ENCODE results near the gene MTF2.

The MTF2 gene

DNA sequence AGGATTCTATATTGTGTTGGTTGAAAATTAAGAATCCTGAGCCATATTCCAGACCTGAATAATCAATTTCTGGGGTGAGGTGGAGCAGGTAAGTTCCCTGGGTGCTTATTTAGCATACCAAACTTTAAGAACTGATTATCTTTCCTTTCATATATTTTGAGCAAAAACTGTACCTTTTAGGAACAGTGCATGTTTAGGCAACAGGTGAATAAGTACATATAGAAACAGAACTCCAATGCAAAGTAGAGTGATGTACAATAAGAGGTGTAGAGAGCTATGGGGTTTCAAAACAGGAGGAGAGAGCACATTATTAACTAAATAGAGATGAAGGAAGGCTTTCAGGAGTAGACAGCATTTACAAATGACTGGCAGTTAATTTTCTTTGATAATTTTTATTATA lies 72.4 kb downstream of the MTF2 start:
- Histone ChIP-seq H2AK5ac (ENCODE audit: low read depth, low read length) (no peak overlapping the region), H3K4ac (ENCODE audit: low read length) (no peak overlapping the region), H2BK5ac (ENCODE audit: low read length) (no peak overlapping the region), H3K36me3 (replicated peaks in 1 of 2; ENCODE audit: control insufficient read depth in 2 of 2, insufficient read depth in 2 of 2, low read length in 2 of 2) (peaks cover 2 to 86% of the 10 kb centered on the region in 2 donors), H3K4me3 (ENCODE audit: low read length in 2 of 2) (no peak overlapping the region), H3K79me1 (ENCODE audit: low read depth, low read length) (no peaks in the 10 kb centered on the region), H3K4me2 (ENCODE audit: insufficient read depth, low read length, poor library complexity, severe bottlenecking) (no peak overlapping the region), H2AFZ (ENCODE audit: low read length) (no peak overlapping the region), H3K14ac (ENCODE audit: low read length) (no peak overlapping the region), H4K91ac (ENCODE audit: low read depth, low read length, poor library complexity) (no peak overlapping the region), H2BK120ac (ENCODE audit: low read depth, low read length) (no peak overlapping the region), H2BK12ac (ENCODE audit: low read length) (no peak overlapping the region), H3K18ac (ENCODE audit: low read length) (no peak overlapping the region), H3K4me1 (ENCODE audit: control insufficient read depth in 2 of 2, insufficient read depth in 1 of 2, low read depth in 1 of 2, low read length in 2 of 2) (no peaks in the 10 kb centered on the region), H2BK15ac (ENCODE audit: low read length) (no peak overlapping the region), H3K27me3 (ENCODE audit: control insufficient read depth in 3 of 3, insufficient read depth in 3 of 3, low read depth in 1 of 3, low read length in 3 of 3) (no peaks in the 10 kb centered on the region), H3K23ac (ENCODE audit: low read depth, low read length, poor library complexity) (no peak overlapping the region), H3K9me3 (replicated peaks in 1 of 2; ENCODE audit: control insufficient read depth in 2 of 2, insufficient read depth in 1 of 2, low read depth in 1 of 2, low read length in 2 of 2) (no peaks in the 10 kb centered on the region), H3K9ac (ENCODE audit: low read depth, low read length, poor library complexity) (no peak overlapping the region), H3K27ac (replicated peaks; ENCODE audit: low read length) (no peak overlapping the region), H4K8ac (ENCODE audit: low read depth, low read length) (no peak overlapping the region)
- DNase-seq (ENCODE audit: low spot score): no peak

- Histone ChIP-seq H4K8ac (ENCODE audit: low read depth, low read length) (no peak overlapping the region), H3K4me2 (ENCODE audit: insufficient read depth, low read length, poor library complexity, severe bottlenecking) (no peak overlapping the region), H3K4me3 (ENCODE audit: low read length in 2 of 2) (no peak overlapping the region), H2BK120ac (ENCODE audit: low read depth, low read length) (no peak overlapping the region), H3K27me3 (ENCODE audit: control insufficient read depth in 3 of 3, insufficient read depth in 3 of 3, low read depth in 1 of 3, low read length in 3 of 3) (no peaks in the 10 kb centered on the region), H3K36me3 (replicated peaks in 1 of 2; ENCODE audit: control insufficient read depth in 2 of 2, insufficient read depth in 2 of 2, low read length in 2 of 2) (peaks cover 2 to 96% of the 10 kb centered on the region in 2 donors), H3K79me1 (ENCODE audit: low read depth, low read length) (no peaks in the 10 kb centered on the region), H2AFZ (ENCODE audit: low read length) (no peak overlapping the region), H2BK15ac (ENCODE audit: low read length) (no peak overlapping the region), H3K9ac (ENCODE audit: low read depth, low read length, poor library complexity) (no peak overlapping the region), H2BK5ac (ENCODE audit: low read length) (no peak overlapping the region), H2AK5ac (ENCODE audit: low read depth, low read length) (no peak overlapping the region), H4K91ac (ENCODE audit: low read depth, low read length, poor library complexity) (no peak overlapping the region), H3K18ac (ENCODE audit: low read length) (no peak overlapping the region), H3K27ac (replicated peaks; ENCODE audit: low read length) (no peak overlapping the region), H3K4me1 (ENCODE audit: control insufficient read depth in 2 of 2, insufficient read depth in 1 of 2, low read depth in 1 of 2, low read length in 2 of 2) (no peaks in the 10 kb centered on the region), H3K9me3 (replicated peaks in 1 of 2; ENCODE audit: control insufficient read depth in 2 of 2, insufficient read depth in 1 of 2, low read depth in 1 of 2, low read length in 2 of 2) (no peaks in the 10 kb centered on the region), H3K23ac (ENCODE audit: low read depth, low read length, poor library complexity) (no peak overlapping the region), H3K14ac (ENCODE audit: low read length) (no peak overlapping the region), H2BK12ac (ENCODE audit: low read length) (no peak overlapping the region), H3K4ac (ENCODE audit: low read length) (no peak overlapping the region)
- WGBS, 2 donors (ENCODE audit: extremely low coverage in 2 of 2, insufficient read length in 2 of 2, insufficient replicate concordance in 1 of 2): no CpG with 5 or more reads among the region's 2 CpGs
- DNase-seq (ENCODE audit: low spot score): no peak
Measured at GRCh38 chr1:93152835-93153234, 73.8 kb downstream of the MTF2 start.

GRCh38 chr1:93154898-93155297 lies 75.8 kb downstream of the MTF2 start:
- Histone ChIP-seq H4K8ac (ENCODE audit: low read depth, low read length) (no peak overlapping the region), H3K4ac (ENCODE audit: low read length) (no peak overlapping the region), H3K14ac (ENCODE audit: low read length) (no peak overlapping the region), H3K4me3 (ENCODE audit: low read length in 2 of 2) (no peak overlapping the region), H2BK5ac (ENCODE audit: low read length) (no peak overlapping the region), H3K4me2 (ENCODE audit: insufficient read depth, low read length, poor library complexity, severe bottlenecking) (no peak overlapping the region), H3K79me1 (ENCODE audit: low read depth, low read length) (no peaks in the 10 kb centered on the region), H2AFZ (ENCODE audit: low read length) (no peak overlapping the region), H3K9ac (ENCODE audit: low read depth, low read length, poor library complexity) (no peak overlapping the region), H3K27me3 (ENCODE audit: control insufficient read depth in 3 of 3, insufficient read depth in 3 of 3, low read depth in 1 of 3, low read length in 3 of 3) (no peaks in the 10 kb centered on the region), H2BK15ac (ENCODE audit: low read length) (no peak overlapping the region), H3K23ac (ENCODE audit: low read depth, low read length, poor library complexity) (no peak overlapping the region), H3K4me1 (ENCODE audit: control insufficient read depth in 2 of 2, insufficient read depth in 1 of 2, low read depth in 1 of 2, low read length in 2 of 2) (no peaks in the 10 kb centered on the region), H3K9me3 (replicated peaks in 1 of 2; ENCODE audit: control insufficient read depth in 2 of 2, insufficient read depth in 1 of 2, low read depth in 1 of 2, low read length in 2 of 2) (no peaks in the 10 kb centered on the region), H3K36me3 (replicated peaks in 1 of 2; ENCODE audit: control insufficient read depth in 2 of 2, insufficient read depth in 2 of 2, low read length in 2 of 2) (peaks cover 2 to 95% of the 10 kb centered on the region in 2 donors), H2BK120ac (ENCODE audit: low read depth, low read length) (no peak overlapping the region), H2AK5ac (ENCODE audit: low read depth, low read length) (no peak overlapping the region), H2BK12ac (ENCODE audit: low read length) (no peak overlapping the region), H3K18ac (ENCODE audit: low read length) (no peak overlapping the region), H3K27ac (replicated peaks; ENCODE audit: low read length) (no peak overlapping the region), H4K91ac (ENCODE audit: low read depth, low read length, poor library complexity) (no peak overlapping the region)
- DNase-seq (ENCODE audit: low spot score): no peak

- no peak overlapping the region for H3K4me3 ChIP-seq (ENCODE audit: low read length in 2 of 2)
- no peaks in the 10 kb centered on the region for H3K4me1 ChIP-seq (ENCODE audit: control insufficient read depth in 2 of 2, insufficient read depth in 1 of 2, low read depth in 1 of 2, low read length in 2 of 2)
- no peaks in the 10 kb centered on the region for H3K27me3 ChIP-seq (ENCODE audit: control insufficient read depth in 3 of 3, insufficient read depth in 3 of 3, low read depth in 1 of 3, low read length in 3 of 3)
- no peak overlapping the region for H3K4me2 ChIP-seq (ENCODE audit: insufficient read depth, low read length, poor library complexity, severe bottlenecking)
- no peak overlapping the region for H4K8ac ChIP-seq (ENCODE audit: low read depth, low read length)
- H3K9me3 ChIP-seq (replicated peaks in 1 of 2; ENCODE audit: control insufficient read depth in 2 of 2, insufficient read depth in 1 of 2, low read depth in 1 of 2, low read length in 2 of 2): no peaks in the 10 kb centered on the region
- H2BK5ac ChIP-seq (ENCODE audit: low read length): no peak overlapping the region
- H2AFZ ChIP-seq (ENCODE audit: low read length): no peak overlapping the region
- no peak overlapping the region for H3K27ac ChIP-seq (replicated peaks; ENCODE audit: low read length)
- no peak overlapping the region for H3K4ac ChIP-seq (ENCODE audit: low read length)
- DNase-seq (ENCODE audit: low spot score): no peak
- no CpG with 5 or more reads among the region's 3 CpGs for WGBS, 2 donors (ENCODE audit: extremely low coverage in 2 of 2, insufficient read length in 2 of 2, insufficient replicate concordance in 1 of 2)
- no peak overlapping the region for H2BK120ac ChIP-seq (ENCODE audit: low read depth, low read length)
- no peak overlapping the region for H3K14ac ChIP-seq (ENCODE audit: low read length)
- no peaks in the 10 kb centered on the region for H3K79me1 ChIP-seq (ENCODE audit: low read depth, low read length)
- H3K18ac ChIP-seq (ENCODE audit: low read length): no peak overlapping the region
- no peak overlapping the region for H2BK12ac ChIP-seq (ENCODE audit: low read length)
- no peak overlapping the region for H3K9ac ChIP-seq (ENCODE audit: low read depth, low read length, poor library complexity)
- H3K36me3 ChIP-seq (replicated peaks in 1 of 2; ENCODE audit: control insufficient read depth in 2 of 2, insufficient read depth in 2 of 2, low read length in 2 of 2): peaks cover 2 to 95% of the 10 kb centered on the region in 2 donors
- H4K91ac ChIP-seq (ENCODE audit: low read depth, low read length, poor library complexity): no peak overlapping the region
- no peak overlapping the region for H3K23ac ChIP-seq (ENCODE audit: low read depth, low read length, poor library complexity)
- no peak overlapping the region for H2BK15ac ChIP-seq (ENCODE audit: low read length)
- H2AK5ac ChIP-seq (ENCODE audit: low read depth, low read length): no peak overlapping the region
Measured at GRCh38 chr1:93155335-93155734, 76.3 kb downstream of the MTF2 start.
